ENCODE results near the gene ARFGEF2.

DNA sequence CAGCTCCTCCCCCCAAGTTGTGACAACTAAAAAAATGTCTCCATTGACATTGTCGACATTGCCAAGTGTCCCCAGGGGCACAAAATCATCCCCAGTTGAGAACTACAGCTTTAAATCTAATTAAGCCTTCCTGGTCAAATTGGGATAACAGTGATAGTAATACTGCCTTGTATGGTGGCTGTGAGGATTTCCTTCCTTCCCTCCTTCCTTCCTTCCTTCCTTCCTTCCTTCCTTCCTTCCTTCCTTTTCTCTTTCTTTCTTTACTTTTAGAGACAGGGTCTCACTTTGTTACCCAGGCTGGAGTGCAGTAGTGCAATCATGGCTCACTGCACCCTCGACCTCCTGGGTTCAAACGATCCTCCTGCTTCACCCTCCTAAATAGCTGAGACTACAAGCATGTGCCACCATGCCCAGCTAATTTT lies 29.5 kb upstream of the ARFGEF2 start:
- TF ChIP-seq, protein P1, sequence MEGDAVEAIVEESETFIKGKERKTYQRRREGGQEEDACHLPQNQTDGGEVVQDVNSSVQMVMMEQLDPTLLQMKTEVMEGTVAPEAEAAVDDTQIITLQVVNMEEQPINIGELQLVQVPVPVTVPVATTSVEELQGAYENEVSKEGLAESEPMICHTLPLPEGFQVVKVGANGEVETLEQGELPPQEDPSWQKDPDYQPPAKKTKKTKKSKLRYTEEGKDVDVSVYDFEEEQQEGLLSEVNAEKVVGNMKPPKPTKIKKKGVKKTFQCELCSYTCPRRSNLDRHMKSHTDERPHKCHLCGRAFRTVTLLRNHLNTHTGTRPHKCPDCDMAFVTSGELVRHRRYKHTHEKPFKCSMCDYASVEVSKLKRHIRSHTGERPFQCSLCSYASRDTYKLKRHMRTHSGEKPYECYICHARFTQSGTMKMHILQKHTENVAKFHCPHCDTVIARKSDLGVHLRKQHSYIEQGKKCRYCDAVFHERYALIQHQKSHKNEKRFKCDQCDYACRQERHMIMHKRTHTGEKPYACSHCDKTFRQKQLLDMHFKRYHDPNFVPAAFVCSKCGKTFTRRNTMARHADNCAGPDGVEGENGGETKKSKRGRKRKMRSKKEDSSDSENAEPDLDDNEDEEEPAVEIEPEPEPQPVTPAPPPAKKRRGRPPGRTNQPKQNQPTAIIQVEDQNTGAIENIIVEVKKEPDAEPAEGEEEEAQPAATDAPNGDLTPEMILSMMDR (IDR thresholded peaks at IDR 0.05), result no peak
- TF ChIP-seq POLR2A (IDR thresholded peaks at IDR 0.05), result no peak
